GM13977 (cell line): Measurements from ENCODE around the gene TTF1.

ENCODE experiments used
- DNase-seq: peaks from one replicate; pipeline ENCODE4 v3.0.0; 2012; ENCODE audit warnings: low spot score
- CTCF ChIP-seq: IDR thresholded peaks from 2 replicates; pipeline ENCODE4 v1.5.1; 2012; ENCODE audit warnings: mild to moderate bottlenecking, control low read depth; ENCODE audit not compliant: insufficient read depth; ENCODE audit errors: extremely low read depth, missing control alignments
- in situ Hi-C: fragments of 300-500 bp; cut with MboI; formaldehyde crosslinking; loops from one replicate; pipeline ENCODE4 v1.12.0; 2022; ENCODE audit warnings: low sequenced_read_pairs, low pct_unique_long_range_greater_than_20kb, mixed read lengths, inconsistent platforms; ENCODE audit not compliant: unreplicated experiment

Gene TTF1

GRCh38 chr9:132364068-132364467, 42.6 kb downstream of the TTF1 start:
- DNase-seq, result no peak
- in situ Hi-C loops, result no loop called here
- no peak for TF ChIP-seq CTCF

DNA sequence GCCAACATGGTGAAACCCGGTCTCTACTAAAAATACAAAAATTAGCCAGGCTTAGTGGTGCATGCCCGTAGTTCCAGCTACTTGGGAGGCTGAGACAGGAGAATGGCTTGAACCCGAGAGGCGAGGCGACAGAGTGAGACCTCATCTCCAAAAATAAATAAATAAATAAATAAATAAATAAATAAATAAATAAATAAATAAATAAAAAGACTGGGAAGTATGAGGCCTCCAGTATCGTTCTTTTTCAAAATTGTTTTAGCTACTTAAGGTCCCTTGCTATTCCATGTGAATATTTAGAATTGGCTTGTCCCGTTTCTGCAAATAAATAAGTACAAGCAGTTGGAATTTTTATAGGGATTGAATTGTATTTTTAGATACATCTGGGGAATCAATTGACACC, 48.9 kb downstream of the TTF1 start:
- TF ChIP-seq CTCF, result no peak
- no peak for DNase-seq
- in situ Hi-C loops, result no loop called here

GRCh38 chr9:132356324-132356924, 50.2 kb downstream of the TTF1 start:
- no peak for DNase-seq
- TF ChIP-seq CTCF, result no peak
- in situ Hi-C loops, result no loop called here

- peak; percentile 99 for DNase-seq
- TF ChIP-seq CTCF, result no peak
- in situ Hi-C loops, result no loop called here
Measured at GRCh38 chr9:132354637-132355355, 51.8 kb downstream of the TTF1 start, which contains the start of gene SETX. TSS of gene SETX (minus strand) at chr9:132354986. CDS start at chr9:132349428, 5,558 bp downstream.

DNA sequence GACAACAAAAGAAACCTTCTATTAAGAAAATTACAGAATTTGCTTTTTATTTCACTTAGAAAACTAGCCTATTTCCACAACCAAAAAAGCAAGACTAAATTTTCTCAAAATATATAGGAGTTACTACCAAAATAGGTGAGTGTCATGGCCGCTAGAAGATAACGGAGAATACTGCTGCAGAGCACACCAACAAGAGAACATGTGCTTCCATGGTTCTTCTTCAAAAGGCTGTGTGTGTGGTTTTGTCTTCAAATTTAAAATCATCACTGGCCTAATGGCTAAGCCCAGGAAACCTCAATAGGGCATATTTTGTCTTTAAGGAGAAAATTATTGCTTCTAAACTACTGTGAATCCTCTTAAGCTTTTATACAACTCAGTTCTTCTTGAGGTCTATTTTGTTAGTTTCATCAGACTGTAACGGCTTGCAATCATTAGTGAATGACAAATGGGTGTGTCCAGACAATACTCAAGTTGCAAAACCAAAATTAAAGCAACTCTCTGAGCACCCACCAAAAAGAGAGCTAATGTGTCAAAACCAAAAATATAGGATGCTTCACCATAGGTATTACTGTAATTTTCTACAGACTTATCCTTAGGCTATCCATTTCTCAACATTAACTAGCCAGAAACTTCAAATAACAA, 55.1 kb downstream of the TTF1 start:
- TF ChIP-seq CTCF, result no peak
- in situ Hi-C loops, result no loop called here
- no peak for DNase-seq

- TF ChIP-seq CTCF, result no peak
- in situ Hi-C loops, result no loop called here
- DNase-seq, result peak; percentile 71
Measured at GRCh38 chr9:132350861-132351315, 55.8 kb downstream of the TTF1 start.
